ENCODE measurements around the gene OSER1.
"Not testable (repeated sequence)": the region's sequence is repeated elsewhere in the genome, so short reads cannot be mapped to it uniquely, and the experiment has no call there.

OSER1 gene

DNA sequence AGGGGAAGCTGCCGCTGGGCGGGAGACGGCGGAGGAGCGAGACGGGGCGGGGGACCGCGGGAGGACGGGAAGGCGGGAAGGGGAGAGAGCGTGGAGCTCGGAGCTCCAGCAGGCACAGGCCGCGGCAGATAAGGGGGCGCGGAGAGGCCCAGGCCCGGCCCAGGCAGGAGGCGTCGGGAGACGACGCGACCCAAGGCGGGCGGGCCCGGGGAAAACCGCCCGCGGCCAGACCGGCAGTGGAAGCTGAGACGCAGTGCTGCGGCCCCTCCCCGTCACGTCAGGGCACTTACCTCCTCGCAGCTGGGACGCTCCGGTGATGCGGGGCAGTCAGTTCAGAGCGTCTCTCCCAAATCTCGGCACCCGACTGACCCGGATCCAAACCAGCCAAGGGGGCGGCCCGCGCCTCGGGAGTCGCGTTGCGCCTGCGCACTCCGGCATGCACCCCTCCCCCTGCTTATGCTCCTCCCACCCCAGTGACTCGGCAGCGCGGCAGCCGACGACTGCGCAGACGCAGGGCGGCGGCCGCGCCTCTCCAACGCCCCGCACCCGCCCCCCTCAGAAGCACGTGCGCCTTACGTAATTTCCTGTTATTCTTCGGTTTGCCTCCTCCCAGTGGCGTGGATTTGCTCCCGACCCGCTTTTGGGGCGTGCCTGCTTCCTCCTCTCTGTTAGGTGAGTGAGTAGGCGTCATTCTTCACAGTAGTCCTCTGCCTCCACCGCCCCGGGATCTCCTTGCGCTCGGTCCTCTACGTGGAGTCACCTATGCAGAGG is at the start of gene OSER1:
Gene OSER1 (minus strand): TSS at position 366 of the 771 bp plus-strand sequence. CDS start 3,814 bp downstream, outside the sequence.
- peak; percentile 93 for DNase-seq (ENCODE audit: low read depth)

DNA sequence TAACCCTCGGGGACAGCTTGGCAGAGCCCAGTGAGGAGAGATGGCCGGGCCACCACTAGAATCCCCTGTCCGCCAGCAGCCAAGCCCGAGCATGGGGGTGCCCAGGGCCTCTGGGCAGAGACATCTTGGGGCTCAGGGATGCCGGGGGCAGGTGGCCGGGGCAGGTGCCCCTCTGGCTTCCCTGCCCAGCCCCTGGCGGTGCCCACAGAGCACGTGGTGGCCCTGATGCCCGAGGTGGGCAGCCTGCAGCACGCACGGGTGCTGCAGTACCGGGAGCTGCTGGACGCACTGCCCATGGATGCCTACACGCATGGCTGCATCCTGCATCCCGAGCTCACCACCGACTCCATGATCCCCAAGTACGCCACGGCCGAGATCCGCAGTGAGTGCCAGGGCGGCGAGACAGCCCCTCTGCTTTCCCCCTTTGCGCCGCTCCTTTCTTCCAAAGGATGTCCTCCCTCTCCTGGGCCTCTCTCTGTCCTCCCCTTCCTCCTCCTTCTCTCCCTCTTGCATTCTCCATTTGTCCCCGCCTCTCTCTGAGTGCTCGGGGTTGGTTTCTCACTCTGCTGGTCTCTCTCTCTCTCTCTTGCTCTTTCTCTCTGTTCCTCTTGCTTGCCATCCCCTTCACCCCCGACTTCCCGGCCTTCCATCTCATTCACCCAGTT is 47.8 kb upstream of the OSER1 start:
- DNase-seq (ENCODE audit: low read depth): no peak

DNA sequence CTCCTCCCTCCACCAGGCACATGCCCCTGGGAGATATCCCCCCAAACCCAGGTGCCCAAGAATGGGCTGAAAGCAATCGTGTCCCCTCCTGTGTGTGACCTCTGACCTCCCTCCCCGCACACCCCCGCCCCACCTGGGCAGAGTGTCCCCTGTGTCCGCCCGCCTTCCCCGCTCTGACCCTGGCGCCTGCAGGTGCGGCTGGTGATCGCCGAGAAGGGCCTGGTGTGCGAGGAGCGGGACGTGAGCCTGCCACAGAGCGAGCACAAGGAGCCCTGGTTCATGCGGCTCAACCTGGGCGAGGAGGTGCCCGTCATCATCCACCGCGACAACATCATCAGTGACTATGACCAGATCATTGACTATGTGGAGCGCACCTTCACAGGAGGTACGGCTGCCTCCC is 46.4 kb upstream of the OSER1 start:
- DNase-seq (ENCODE audit: low read depth): no peak

DNA sequence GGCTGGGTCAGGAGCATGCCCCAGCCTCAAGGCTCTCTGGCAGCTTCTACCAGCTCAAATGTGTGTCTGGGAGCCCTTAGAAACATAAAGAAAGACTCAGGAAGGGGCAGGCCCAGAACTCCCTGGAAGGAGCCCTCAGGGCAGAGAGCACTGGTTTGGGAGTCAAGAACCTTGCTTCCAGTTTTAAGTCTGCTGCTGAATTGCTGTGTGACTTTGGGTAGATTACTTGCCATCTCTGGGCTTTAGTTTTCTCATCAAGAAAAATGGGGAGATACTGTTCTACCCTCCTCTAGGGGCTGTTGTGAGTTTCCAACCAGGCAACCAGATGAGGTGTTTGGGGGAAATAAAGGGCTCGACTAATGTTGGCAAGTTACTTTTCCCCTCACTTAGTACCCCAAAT is 45.4 kb upstream of the OSER1 start:
- no peak for DNase-seq (ENCODE audit: low read depth)

DNA sequence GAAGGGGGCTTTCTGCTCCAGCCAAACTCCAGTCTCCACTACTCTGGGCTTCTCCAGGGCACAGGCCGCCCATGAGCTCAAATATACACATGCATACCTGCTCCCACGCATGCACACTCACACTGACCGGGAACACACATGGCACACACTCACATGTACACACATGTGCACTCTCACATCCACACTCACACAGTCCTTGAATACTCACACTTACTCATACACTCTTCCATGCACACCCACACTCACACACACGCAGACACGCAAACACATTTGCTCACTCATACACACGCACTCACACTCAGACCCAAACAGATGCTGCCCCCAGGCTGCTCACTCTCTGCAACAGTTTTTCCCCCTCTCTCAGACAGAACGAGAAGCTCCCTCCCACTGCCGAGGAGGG is 43.5 kb upstream of the OSER1 start:
- no peak for DNase-seq (ENCODE audit: low read depth)

DNA sequence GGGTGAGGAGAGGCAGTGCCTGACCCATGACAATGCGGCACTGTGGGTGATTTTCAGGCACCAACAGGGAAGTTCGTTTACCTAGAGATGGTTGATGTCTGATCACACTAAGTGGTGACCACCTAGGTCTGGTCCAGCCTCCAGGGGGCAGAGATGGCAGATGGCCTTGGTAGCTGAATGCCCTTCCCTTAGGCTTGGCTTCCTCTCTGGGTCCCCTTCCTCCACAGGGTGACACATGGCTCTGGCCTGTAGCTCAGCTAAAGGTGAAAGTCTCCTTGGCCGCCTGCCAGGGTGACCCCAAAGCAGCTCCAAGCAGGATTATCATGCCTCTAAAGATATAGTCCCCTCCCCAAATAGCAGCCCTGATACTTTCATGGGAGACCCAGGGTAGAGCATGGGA is 43.0 kb upstream of the OSER1 start:
- no peak for DNase-seq (ENCODE audit: low read depth)

DNA sequence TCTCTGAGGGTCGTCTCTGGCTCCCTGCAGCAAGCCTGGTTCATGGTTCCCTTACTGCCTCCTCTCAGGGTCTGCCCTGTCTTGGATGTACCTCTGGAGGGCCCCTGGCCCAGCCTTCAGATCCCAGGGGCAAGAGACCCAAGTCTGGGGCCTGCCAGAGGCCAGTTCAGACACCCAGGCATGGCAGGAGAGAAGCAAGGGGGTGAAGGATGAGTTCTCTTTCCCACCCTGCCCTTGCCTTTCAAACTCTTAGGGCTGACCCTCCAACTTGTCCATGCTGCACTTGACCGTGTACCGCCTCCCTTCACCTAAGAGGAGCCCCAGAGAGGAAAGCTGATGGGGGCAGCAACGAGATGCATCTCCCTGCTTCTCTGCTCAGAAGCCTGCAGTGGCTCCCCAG is 40.7 kb upstream of the OSER1 start:
- DNase-seq (ENCODE audit: low read depth): no peak

DNA sequence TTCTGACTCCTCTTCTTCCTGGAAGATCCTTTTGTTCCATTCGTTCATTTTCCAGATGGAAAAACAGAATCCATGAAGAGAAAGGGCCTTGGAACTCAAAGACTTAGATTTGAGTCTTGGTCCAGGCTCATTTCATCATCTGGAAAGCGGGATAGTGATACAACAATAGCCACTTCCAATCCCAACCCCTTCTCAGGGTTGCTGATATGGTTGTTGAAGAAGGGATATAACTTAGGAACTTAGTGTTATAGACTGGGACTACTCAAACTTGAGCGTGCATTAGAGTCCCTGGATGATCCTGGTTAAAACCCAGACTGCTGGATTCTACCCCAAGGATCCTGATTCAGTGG is 37.8 kb upstream of the OSER1 start:
- DNase-seq (ENCODE audit: low read depth): no peak

DNA sequence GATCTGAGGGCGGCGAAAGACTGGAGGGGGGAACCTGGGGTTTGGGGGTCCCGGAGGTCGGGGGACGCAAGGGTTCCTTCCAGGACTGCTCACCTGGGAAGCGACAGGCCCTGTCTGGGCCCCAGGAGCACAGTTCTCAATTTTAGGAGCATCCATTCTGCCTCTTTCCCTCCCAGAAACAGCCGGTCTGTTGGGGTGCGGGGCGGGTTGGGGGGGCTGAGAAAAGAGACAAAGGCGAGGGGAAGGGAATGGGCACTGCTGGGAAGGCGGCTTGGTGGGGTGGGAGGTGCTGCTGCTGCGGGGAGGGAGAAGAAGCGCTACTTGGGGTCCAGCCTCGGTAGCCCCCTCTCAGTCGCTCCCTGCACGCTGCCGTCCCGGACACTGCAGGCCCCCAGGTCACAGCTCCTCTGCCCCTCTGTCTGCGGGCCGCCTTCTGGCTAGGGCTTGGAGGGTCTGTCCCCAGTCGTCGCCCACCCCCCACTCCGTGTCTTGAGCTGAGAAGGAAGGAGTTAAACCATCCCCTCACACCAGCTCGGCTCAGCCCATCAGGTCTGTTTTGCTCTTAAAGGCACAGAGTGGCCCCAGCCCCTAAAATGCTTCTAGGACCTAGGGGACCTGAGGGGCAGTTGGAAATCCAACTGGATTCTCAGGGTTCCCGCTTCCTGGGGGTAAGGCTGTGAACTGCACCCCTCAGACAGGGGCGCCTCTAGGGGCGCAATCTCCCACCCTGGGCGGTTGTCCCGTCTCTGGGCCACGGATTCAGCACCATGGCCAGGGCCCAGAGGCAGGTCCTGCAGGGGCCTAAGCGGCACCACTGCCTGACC is 37.2 kb upstream of the OSER1 start:
- DNase-seq (ENCODE audit: low read depth): peak; percentile 3

DNA sequence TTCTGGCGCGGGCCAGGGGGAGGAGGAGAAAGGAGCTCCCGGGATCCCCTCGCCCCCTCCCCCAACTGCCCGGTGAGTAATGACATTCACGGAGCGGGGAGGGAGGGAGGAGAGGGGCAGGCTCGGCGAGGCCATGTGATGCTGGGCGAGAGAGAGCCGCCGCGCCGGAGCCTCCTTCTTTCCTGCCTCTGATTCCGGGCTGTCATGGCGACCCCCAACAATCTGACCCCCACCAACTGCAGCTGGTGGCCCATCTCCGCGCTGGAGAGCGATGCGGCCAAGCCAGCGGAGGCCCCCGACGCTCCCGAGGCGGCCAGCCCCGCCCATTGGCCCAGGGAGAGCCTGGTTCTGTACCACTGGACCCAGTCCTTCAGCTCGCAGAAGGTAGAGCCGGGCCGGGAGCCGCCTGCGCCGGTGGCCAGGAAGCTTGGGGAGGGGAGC is 36.6 kb upstream of the OSER1 start, which contains the start of gene GDAP1L1:
Gene GDAP1L1 (plus strand): TSS at position 178 of the 441 bp plus-strand sequence. CDS start 27 bp downstream, at position 205.
- DNase-seq (ENCODE audit: low read depth): no peak

DNA sequence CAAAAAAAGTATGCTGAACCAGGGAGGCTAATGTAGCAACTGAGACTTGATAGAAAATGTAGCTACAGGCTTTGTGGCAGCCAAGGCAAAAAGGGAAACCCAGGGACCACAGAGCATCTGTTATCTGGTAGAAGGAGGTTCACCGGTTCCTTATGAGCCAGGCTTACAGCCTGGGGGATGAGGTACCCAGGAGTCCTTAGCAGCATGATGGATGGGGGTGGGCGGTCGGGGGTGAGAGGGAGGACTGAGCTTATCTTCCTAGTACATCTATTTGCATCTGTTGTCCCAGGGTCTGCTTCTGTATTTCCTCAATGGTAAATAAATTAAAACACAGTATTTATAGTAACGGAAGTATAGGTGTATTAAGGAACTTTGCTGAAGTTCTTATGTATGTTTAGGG is 35.4 kb upstream of the OSER1 start:
- no peak for DNase-seq (ENCODE audit: low read depth)

DNA sequence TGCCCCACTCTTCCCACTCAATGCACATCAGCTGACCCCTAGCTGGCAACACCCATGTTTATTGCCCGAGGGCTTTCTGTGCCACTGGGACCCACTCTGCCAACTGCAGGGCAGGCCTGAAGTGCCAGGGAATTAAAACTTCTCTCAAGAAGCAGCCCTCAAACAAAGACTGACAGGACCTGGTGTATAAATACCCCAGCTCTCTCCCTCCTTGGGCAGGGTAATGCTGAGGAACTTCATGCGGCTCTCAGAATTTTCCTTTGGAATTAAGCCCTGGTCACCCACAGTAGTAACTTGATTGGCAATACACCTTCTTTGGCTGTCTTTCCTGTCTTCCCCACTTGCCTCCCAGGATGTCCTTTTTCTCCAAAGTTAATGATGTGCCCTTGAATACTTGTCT is 31.2 kb upstream of the OSER1 start:
- no peak for DNase-seq (ENCODE audit: low read depth)

DNA sequence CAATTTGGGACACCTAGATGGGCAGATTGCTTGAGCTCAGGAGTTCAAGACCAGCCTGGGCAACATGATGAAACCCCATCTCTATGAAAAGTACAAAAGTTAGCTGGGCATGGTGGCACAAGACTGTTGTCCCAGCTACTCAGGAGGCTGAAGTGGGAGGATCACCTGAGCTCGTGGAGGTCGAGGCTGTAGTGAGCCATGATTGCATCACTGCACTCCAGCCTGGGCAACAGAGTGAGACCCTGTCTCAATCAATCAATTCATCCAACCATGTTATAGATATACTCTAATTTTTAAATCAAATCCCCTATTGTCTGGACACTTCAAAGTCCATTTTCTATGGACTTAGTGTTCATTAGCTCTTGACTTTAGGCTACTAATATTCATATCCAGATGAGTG is 26.3 kb upstream of the OSER1 start:
- not testable (repeated sequence) for DNase-seq (ENCODE audit: low read depth)

DNA sequence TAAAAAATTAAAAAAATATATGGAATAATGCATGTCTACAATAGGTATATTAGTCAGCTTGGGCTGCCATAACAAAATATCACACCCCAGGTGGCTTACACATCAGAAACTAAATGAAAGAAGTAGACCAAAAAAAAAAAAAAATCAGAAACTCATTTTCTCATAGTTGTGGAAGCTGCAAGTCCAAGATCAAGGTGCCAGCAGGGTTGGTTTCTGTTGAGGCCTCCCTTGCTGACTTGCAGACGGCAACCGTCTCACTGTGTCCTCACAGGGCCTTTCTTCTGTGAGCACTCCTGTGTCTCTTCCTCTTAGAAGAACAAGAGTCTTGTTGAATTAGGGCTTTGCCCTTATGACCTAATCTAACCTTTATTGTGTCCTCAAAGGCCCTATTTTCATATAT is 25.1 kb upstream of the OSER1 start:
- DNase-seq (ENCODE audit: low read depth): no peak

DNA sequence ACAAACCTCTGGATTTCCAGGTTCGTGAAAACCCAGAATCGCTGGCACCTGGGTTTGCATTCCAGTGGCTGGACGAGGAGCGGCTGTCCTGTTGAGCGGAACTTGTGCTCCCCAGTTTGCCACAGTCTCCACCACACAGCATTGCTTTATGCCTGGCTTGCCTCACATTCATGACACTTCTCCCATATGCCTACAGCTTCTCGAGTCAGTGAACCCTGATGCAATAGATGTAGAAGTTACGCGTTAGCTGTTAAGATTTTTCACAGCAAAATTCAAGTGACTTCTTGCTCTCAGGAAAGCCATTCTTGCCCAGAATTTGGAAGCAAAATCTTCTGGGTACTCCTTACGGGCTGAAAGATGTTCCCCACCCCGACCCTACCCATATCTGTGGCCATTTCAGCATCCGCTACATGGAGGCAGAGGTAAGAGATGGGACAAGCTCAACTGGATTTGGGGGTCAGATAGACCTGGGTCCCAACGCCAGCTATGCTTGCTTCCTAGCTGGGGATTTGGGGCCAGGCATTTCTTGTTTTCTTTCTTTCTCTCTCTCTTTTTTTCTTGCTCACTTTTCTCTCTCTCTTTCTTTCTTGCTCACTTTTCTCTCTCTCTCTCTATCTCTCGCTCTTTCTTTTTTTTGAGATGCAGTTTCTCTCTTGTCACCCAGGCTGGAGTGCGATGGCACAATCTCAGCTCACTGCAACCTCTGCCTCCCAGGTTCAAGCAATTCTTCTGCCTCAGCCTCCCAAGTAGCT is 24.2 kb upstream of the OSER1 start:
- DNase-seq (ENCODE audit: low read depth): no peak

DNA sequence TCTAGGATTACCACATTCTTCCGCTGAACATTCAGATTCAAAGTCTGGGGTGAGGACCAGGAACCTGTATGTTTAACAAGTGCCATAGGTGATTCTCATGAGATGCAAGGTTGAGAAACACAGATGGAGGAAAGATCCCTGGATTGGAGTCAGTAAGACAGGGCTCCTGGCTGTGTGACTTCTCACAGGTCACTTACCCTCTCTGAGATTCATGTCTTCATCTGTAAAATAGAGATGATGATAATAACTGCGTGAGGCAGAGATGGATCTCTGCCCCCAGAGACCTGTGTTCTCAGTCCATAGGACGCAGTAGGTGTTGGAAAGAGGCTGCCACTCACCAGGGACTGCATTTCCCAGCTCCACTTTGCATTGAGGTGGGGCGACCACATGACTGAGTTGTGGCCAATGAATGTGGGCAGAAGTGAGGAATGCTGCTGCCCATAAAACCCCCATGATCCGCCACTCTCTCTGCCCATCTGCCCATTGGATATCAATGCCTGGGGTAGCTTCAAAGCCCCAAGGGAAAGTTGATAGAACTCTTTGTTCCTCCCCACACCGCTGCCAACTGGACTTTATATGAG is 23.0 kb upstream of the OSER1 start:
- no peak for DNase-seq (ENCODE audit: low read depth)

DNA sequence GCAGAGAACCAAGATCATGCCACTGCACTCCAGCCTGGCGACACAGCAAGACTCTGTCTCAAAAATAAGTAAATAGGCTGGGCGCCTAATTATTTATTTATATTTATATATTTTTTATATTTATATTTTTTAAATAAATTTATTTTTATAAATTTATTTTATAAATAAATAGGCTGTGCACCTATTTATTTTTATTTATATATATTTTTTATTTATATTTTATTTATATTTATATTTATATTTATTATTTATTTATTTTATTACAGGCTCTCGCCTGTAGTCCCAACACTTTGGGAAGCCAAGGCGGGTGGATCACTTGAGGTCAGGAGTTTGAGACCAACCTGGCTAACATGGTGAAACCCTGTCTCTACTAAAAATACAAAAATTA is 21.9 kb upstream of the OSER1 start:
- DNase-seq (ENCODE audit: low read depth): not testable (repeated sequence)

DNA sequence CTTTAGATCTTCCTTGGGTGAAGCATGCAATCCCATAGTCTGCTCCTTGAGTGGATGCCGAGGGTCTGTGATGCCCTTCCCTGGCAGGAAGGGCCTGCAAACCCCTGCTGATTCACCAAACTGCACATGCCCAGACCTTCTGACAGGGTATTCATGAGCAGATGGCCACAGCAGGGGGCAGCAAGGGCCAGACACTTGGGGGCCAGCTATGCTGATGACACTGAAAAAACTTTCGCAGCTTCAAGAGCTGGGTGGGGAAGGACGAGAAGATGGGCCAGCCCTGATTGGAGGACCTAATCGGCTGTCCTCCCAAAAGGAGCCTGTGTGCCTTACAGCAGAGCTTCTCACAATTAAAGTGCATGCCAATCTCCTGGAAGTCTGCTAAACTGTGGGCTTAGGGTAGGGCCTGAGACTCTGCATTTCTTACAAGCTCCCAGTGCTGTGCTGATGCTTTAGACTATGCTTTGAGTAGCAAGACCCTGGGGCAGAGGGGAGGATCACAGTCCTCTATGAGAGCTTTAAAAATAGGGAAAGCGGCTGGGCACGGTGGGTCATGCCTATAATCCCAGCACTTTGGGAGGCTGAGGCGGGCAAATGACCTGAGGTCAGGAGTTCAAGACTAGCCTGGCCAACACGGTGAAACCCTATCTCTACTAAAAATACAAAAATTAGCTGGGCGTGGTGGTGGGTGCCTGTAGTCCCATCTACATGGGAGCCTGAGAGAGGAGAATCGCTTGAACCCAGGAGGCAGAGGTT is 21.3 kb upstream of the OSER1 start:
- no peak for DNase-seq (ENCODE audit: low read depth)

DNA sequence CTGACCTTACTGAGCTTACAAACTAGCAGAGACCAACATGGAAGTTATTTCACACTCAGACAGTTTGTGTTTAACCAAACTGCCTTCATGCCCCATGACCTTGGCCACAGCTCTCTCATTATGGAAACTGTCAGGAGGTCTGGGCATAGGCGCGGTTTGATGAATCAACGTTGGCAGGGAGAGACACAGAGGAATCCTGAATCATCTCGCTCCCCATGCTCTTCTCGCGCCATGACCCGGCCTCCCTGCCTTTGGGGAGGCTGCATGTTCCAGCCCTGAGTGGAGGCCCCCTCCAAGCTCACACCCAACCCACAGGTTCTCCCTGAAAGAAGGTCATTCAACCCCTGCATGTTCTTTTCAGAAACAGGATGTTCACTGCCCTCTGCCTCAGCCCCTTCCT is 20.6 kb upstream of the OSER1 start:
- DNase-seq (ENCODE audit: low read depth): no peak

DNA sequence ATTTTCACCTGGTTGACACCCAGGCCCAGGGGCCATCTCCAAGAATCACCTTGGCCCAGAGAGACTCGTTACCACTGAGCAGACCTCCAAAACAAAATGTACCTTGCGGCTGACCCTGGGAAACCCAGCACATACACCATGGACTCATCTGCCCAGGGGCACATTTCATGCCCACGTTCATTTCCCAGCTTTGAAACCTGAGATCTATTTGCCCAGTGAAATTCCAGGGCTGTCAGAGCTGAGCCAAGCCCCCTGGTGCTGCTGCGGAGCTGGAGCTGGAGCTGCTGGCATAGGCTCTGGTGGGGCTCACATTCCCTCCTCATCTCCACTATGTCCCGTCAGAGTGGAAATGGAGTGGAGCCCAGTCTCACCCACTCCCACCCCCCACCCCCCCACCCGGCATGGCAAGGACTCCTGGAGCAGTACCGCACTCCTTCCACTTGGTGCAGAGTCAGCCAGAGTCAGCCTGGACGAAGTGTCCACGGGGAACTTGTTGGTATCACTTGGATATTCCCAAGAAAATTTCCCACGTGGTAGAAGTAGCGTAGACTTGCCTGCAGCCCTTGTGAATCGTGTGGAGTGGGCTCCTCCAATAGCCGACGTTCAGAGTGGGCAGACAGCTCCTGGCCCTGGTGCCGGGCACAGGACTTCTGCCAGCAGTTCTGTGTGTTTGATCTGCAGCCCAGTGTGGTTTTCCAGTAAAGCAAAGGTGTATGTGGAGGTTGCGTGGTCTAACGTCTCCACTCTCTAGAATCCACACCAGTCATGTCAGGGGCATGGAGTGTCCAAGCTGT is 18.1 kb upstream of the OSER1 start:
- DNase-seq (ENCODE audit: low read depth): no peak

Data from GM04504 (cell line).